GM10248 (cell line): ENCODE data around the gene YTHDC1.
"Not testable (repeated sequence)": the region's sequence is repeated elsewhere in the genome, so short reads cannot be mapped to it uniquely, and the experiment has no call there.

ENCODE experiments used
- CTCF ChIA-PET: fragments of 300-600 bp; sonication (Branson Sonifier 250); formaldehyde crosslinking; extraction: SDS; loops from one replicate; lab custom pipeline; 2021; ENCODE audit warnings: antibody characterized with exemption; lab: Yijun Ruan, JAX
- POLR2A ChIA-PET: fragments of 350-650 bp; sonication (Branson Sonifier 250); formaldehyde crosslinking; extraction: SDS; loops from one replicate; lab custom pipeline; 2020; ENCODE audit warnings: antibody characterized with exemption; lab: Yijun Ruan, JAX
- DNase-seq: peaks from one replicate; pipeline ENCODE4 v3.0.0; 2012; ENCODE audit errors: extremely low spot score
- TF ChIP-seq, protein P1 (sequence below): IDR thresholded peaks from 2 replicates; pipeline ENCODE4 v1.5.1; 2012; ENCODE audit warnings: mild to moderate bottlenecking, low read depth; ENCODE audit errors: extremely low read depth, missing control alignments, control extremely low read depth

Gene YTHDC1

DNA sequence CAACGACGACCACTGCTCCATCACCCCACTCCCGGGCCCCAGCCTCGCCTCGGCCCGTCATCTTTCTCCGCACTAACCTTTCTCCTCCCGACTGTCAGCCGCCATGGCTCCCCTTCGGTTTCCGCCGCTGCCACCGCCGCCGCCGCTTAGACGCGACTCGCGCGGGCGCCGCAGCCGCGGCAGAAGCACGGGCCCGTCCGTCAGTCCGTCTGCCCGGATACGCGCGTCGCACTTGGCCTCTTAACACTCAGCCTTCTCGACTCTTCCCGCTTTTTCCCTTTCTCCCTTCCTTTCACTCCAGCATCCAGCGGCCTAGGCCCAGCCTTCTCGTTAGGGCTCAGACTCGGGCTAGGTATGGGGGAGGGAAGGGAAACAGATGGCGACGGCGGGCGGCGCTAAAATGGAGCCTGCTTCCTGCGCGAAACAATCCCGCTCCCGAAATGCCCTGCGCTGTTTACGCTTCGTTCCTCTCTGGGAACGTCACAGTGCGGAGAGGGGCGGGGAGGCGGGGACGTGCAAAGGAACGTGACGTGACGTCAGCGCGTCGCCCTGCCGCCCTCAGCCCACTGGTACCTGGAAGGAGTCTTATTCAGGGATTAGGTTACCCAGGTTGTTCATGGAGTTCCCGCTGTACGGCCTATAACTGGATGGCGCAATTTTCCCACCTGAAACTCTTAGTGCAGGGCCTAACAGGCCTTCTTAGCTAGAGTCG, at the start of gene YTHDC1:
Gene YTHDC1 (minus strand): TSS at position 442 of the 712 bp plus-strand sequence. CDS start 337 bp downstream, at position 105.
- ChIA-PET CTCF (interaction anchor here (1.0 to 3.3 kb wide), 2 partner anchors 8 to 11 kb away, joined by 3 to 9 read pairs; no protein-coding TSS in a partner anchor), POLR2A (no interaction called here)
- TF ChIP-seq, protein P1, sequence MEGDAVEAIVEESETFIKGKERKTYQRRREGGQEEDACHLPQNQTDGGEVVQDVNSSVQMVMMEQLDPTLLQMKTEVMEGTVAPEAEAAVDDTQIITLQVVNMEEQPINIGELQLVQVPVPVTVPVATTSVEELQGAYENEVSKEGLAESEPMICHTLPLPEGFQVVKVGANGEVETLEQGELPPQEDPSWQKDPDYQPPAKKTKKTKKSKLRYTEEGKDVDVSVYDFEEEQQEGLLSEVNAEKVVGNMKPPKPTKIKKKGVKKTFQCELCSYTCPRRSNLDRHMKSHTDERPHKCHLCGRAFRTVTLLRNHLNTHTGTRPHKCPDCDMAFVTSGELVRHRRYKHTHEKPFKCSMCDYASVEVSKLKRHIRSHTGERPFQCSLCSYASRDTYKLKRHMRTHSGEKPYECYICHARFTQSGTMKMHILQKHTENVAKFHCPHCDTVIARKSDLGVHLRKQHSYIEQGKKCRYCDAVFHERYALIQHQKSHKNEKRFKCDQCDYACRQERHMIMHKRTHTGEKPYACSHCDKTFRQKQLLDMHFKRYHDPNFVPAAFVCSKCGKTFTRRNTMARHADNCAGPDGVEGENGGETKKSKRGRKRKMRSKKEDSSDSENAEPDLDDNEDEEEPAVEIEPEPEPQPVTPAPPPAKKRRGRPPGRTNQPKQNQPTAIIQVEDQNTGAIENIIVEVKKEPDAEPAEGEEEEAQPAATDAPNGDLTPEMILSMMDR: no peak
- DNase-seq: peak; percentile 94

- POLR2A ChIA-PET: no interaction called here
- TF ChIP-seq, protein P1: no peak
- no peak for DNase-seq
- CTCF ChIA-PET: interaction anchor here (1.5 to 2.2 kb wide), 2 partner anchors 9 kb away, joined by 5 read pairs; no protein-coding TSS in a partner anchor
Measured at GRCh38 chr4:68399306-68399705, 49.4 kb upstream of the YTHDC1 start.

DNA sequence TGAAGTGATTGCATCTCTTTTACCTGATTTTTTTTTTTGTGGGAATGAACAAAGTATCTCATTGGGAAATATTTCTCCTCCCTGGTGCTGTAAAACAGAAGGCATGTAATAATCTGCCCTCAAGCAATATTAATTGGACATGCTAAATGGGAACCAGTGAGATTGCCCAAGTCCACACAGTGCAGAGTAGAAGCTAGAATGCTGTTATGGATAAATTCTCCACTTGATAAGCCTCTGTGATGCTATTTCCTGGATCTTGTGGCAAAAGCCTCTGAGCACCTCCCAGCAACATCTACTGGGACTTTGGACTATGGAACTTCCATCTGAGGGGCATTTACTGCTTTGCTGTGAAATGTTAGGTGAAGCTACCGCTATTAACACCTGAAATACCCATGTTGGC, 46.9 kb upstream of the YTHDC1 start:
- CTCF ChIA-PET: interaction anchor here (0.8 to 1.6 kb wide), 2 partner anchors 20 to 35 kb away, joined by 3 read pairs; no protein-coding TSS in a partner anchor
- POLR2A ChIA-PET: no interaction called here

DNA sequence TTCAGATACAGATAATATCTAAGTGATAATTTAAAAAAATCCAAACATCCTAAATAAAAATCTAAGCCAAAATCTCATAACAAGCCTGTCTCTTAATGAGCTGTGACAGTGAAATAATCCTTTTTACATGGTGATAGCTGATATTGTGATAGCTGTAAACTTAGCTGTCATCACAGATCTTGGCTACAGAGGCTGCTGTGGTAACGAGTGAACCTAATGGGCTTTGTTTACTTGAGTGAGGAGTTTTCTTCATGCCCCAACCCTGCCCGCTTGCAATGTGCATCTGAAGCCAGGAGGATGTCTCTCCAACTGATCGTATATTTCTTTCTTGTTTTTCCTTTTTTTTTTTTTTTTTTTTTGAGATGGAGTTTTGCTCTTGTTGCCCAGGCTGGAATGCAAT, 41.5 kb upstream of the YTHDC1 start:
- ChIA-PET POLR2A (no interaction called here), CTCF (no interaction called here)
- TF ChIP-seq, protein P1: no peak
- no peak for DNase-seq

More for the DNA sequence above, 46.9 kb upstream of the YTHDC1 start:
- TF ChIP-seq, protein P1: no peak
- DNase-seq: no peak

- TF ChIP-seq, protein P1: no peak
- ChIA-PET POLR2A (no interaction called here), CTCF (interaction anchor here (1.0 to 1.4 kb wide), 3 partner anchors 9 to 23 kb away, joined by 3 to 5 read pairs (median 3); no protein-coding TSS in a partner anchor)
- DNase-seq: no peak
Measured at GRCh38 chr4:68390205-68390935, 40.5 kb upstream of the YTHDC1 start.

DNA sequence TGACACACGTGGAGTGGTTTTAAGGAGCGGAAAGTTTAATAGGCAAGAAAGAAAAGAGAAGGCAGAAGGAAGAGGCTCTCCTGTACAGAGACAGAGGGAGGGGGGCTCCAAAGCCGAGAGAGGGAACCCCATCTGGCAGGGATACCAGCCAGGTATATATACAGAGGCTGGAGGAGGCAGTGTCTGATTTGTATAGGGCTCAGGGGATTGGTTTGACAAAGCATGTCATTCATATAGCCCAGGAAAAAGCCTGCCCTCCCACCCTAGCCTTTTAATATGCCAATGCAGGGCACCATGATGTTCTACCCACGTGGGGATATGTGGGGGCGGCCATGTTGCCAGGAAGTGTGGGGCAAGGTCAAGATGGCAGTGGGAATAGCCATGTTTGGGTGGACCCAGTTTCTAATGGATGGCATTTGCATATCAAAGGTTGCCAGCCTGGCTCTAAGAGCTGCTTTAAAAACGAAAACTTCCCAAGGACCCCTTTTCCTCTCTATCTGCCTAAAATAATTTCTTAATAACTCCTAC, 39.6 kb upstream of the YTHDC1 start:
- CTCF ChIA-PET: interaction anchor here (1.3 to 1.4 kb wide), 2 partner anchors 10 to 14 kb away, joined by 3 to 5 read pairs; no protein-coding TSS in a partner anchor
- POLR2A ChIA-PET, DNase-seq: not testable (repeated sequence)
